BLaER1 (cell line): ENCODE results near the gene ACP5.
A peak's percentile ranks its signal among the peaks of the same experiment; 100 is the strongest.
"Not testable (repeated sequence)": the region's sequence is repeated elsewhere in the genome, so short reads cannot be mapped to it uniquely, and the experiment has no call there.

Source experiments
- H3K27ac ChIP-seq: shearing (Covaris generic); formaldehyde crosslinking; 2 replicates; pipeline ENCODE4 v1.8.1; 2022
- H3K27me3 ChIP-seq: shearing (Covaris generic); formaldehyde crosslinking; 2 replicates; pipeline ENCODE4 v1.8.1; 2022
- H3K36me3 ChIP-seq: shearing (Covaris generic); formaldehyde crosslinking; 2 replicates; pipeline ENCODE4 v1.8.1; 2022
- H3K4me1 ChIP-seq: shearing (Covaris generic); formaldehyde crosslinking; 2 replicates; pipeline ENCODE4 v1.8.1; 2022
- H3K4me2 ChIP-seq: shearing (Covaris generic); formaldehyde crosslinking; 2 replicates; pipeline ENCODE4 v1.8.1; 2022
- H3K4me3 ChIP-seq: shearing (Covaris generic); formaldehyde crosslinking; 2 replicates; pipeline ENCODE4 v1.8.1; 2022
- H3K9ac ChIP-seq: shearing (Covaris generic); formaldehyde crosslinking; 2 replicates; pipeline ENCODE4 v1.8.1; 2022
- H3K9me3 ChIP-seq: shearing (Covaris generic); formaldehyde crosslinking; 2 replicates; pipeline ENCODE4 v1.8.1; 2022
- H4K20me1 ChIP-seq: shearing (Covaris generic); formaldehyde crosslinking; 2 replicates; pipeline ENCODE4 v1.8.1; 2022
- Cebpa-rat ChIP-seq: shearing (Covaris generic); IDR thresholded peaks from 2 replicates; pipeline ENCODE4 v1.8.1; 2022

ACP5 gene

DNA sequence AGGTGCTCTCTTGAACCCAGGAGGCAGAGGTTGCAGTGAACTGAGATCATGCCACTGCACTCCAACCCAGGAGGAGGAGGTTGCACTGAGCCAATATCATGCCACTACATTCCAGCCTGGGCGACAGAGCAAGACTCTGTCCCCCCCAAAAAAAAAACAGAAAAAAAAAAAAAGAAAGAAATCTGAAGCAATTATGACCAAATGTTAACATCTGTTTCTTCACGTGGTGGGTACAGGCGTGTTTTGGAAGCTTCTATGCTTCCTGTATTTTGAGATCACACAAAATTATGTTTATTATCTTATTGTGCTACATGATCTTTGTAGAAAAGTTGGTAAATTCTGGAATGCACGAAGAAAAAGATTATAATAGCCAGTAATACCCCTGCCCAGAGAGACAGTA lies 2.7 kb upstream of the ACP5 start:
- Histone ChIP-seq H3K4me3 (no peak overlapping the region), H3K4me1 (peaks cover 61% of the 10 kb centered on the region), H3K9me3 (peaks cover 5% of the 10 kb centered on the region; the same call in 1 of the 2 replicates), H3K27ac (no peak overlapping the region), H3K27me3 (peaks cover 29% of the 10 kb centered on the region), H3K36me3 (no peaks in the 10 kb centered on the region), H4K20me1 (no peaks in the 10 kb centered on the region), H3K9ac (no peak overlapping the region), H3K4me2 (peak overlapping the region; percentile 77)
- TF ChIP-seq Cebpa-rat: no peak

- no peaks in the 10 kb centered on the region for H4K20me1 ChIP-seq
- no peak overlapping the region for H3K27ac ChIP-seq
- H3K4me1 ChIP-seq: peaks cover 63% of the 10 kb centered on the region
- H3K27me3 ChIP-seq: peaks cover 29% of the 10 kb centered on the region
- no peak for TF ChIP-seq Cebpa-rat
- peak overlapping the region; percentile 49 for H3K4me3 ChIP-seq
- H3K36me3 ChIP-seq: no peaks in the 10 kb centered on the region
- no peak overlapping the region for H3K9ac ChIP-seq
- H3K4me2 ChIP-seq: peak overlapping the region; percentile 77
- H3K9me3 ChIP-seq: peaks cover 5% of the 10 kb centered on the region; the same call in 1 of the 2 replicates
Observed at GRCh38 chr19:11578258-11579142, 1.1 kb upstream of the ACP5 start.

DNA sequence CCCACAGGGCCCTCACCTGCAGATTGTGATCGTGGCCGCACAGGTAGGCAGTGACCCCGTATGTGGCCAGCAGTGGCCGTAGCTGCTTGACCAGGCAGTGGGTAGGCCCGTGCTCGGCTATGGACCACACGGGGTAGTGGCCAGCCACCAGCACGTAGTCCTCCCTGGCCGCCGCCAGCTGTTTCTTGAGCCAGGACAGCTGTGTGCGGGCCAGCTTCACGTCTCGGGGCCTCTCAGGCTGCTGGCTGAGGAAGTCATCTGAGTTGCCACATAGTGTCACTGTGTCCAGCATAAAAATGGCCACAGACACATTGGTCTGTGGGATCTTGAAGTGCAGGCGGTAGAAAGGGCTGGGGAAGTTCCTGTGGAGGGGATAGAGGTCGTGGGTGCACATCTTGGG lies 1.2 kb downstream of the ACP5 start:
- Histone ChIP-seq H4K20me1 (no peaks in the 10 kb centered on the region), H3K27ac (no peak overlapping the region), H3K4me1 (peaks cover 51% of the 10 kb centered on the region), H3K4me2 (no peak overlapping the region), H3K36me3 (no peaks in the 10 kb centered on the region), H3K9me3 (peaks cover 5% of the 10 kb centered on the region; the same call in 1 of the 2 replicates), H3K27me3 (peaks cover 29% of the 10 kb centered on the region), H3K9ac (no peak overlapping the region), H3K4me3 (no peak overlapping the region)
- TF ChIP-seq Cebpa-rat: no peak

GRCh38 chr19:11574689-11575088 lies 2.8 kb downstream of the ACP5 start:
- Histone ChIP-seq H3K4me2 (peak overlapping the region; percentile 42), H3K9ac (no peak overlapping the region), H3K9me3 (peaks cover 5% of the 10 kb centered on the region; the same call in 1 of the 2 replicates), H4K20me1 (no peaks in the 10 kb centered on the region), H3K4me3 (no peak overlapping the region), H3K27ac (no peak overlapping the region), H3K27me3 (peaks cover 26% of the 10 kb centered on the region), H3K4me1 (peaks cover 45% of the 10 kb centered on the region), H3K36me3 (no peaks in the 10 kb centered on the region)
- no peak for TF ChIP-seq Cebpa-rat

- H3K9ac ChIP-seq, H3K4me2 ChIP-seq, H3K9me3 ChIP-seq, H3K27ac ChIP-seq, H4K20me1 ChIP-seq, H3K36me3 ChIP-seq, H3K4me3 ChIP-seq: not testable (repeated sequence)
- H3K27me3 ChIP-seq: peaks cover 17% of the 10 kb centered on the region
- peaks cover 47% of the 10 kb centered on the region for H3K4me1 ChIP-seq
Observed at GRCh38 chr19:11573763-11574162, 3.7 kb downstream of the ACP5 start.

DNA sequence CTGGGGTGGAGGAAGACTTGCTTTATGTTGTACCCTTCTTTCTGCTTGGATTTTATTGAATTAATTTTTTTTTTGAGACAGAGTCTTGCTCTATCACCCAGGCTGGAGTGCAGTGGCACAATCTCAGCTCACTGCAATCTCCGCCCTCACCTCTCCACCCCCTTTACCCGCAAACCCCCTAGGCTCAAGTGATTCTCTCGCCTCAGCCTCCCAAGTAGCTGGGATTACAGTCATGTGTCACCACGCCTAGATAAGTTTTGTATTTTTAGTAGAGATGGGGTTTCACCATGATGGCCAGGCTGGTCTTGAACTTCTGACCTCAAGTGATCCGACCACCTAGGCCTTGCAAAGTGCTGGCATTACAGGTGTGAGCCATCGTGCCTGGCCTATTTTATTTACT lies 4.1 kb downstream of the ACP5 start:
- not testable (repeated sequence) for H3K9me3 ChIP-seq, H3K9ac ChIP-seq, H3K36me3 ChIP-seq, H3K4me2 ChIP-seq, H3K27ac ChIP-seq, H4K20me1 ChIP-seq, H3K4me3 ChIP-seq
- Histone ChIP-seq H3K27me3 (peaks cover 13% of the 10 kb centered on the region), H3K4me1 (peaks cover 47% of the 10 kb centered on the region)

DNA sequence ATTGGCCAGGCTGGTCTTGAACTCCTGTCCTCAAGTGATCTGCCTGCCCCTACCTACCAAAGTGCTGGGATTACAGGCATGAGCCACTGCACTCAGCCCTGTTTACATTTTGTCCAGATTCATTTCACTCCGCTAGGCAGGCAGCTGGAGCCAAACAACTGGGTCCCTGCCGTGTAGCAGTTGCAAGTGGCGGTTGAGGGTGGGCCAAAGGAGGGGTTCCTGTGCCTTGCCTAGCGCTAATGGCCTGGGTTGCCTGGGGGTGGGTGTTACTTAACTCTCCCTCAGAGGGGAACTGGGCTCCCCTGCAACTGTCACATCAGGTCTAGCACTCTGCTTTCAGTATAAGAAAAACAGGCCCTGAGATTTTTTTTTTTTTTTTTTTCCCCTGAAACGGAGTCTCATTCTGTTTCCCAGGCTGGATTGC lies 7.4 kb downstream of the ACP5 start:
- H3K27me3 ChIP-seq: no peaks in the 10 kb centered on the region
- TF ChIP-seq Cebpa-rat: no peak
- H3K4me3 ChIP-seq: no peak overlapping the region
- peak overlapping the region; percentile 23; the same call in 1 of the 2 replicates for H3K9ac ChIP-seq
- no peaks in the 10 kb centered on the region for H4K20me1 ChIP-seq
- peaks cover 51% of the 10 kb centered on the region for H3K4me1 ChIP-seq
- no peak overlapping the region for H3K27ac ChIP-seq
- no peaks in the 10 kb centered on the region for H3K9me3 ChIP-seq
- H3K36me3 ChIP-seq: no peaks in the 10 kb centered on the region
- H3K4me2 ChIP-seq: peak overlapping the region; percentile 46

GRCh38 chr19:11566164-11566563 lies 11.3 kb downstream of the ACP5 start:
- no peak overlapping the region for H3K4me2 ChIP-seq
- no peak overlapping the region for H3K27ac ChIP-seq
- no peaks in the 10 kb centered on the region for H3K36me3 ChIP-seq
- H3K9me3 ChIP-seq: no peaks in the 10 kb centered on the region
- H3K9ac ChIP-seq: no peak overlapping the region
- no peaks in the 10 kb centered on the region for H4K20me1 ChIP-seq
- no peak overlapping the region for H3K4me3 ChIP-seq
- H3K4me1 ChIP-seq: peaks cover 54% of the 10 kb centered on the region
- no peak for TF ChIP-seq Cebpa-rat
- H3K27me3 ChIP-seq: no peaks in the 10 kb centered on the region

- not testable (repeated sequence) for H3K4me2 ChIP-seq, H3K4me3 ChIP-seq, H3K9ac ChIP-seq, H3K27ac ChIP-seq, H3K27me3 ChIP-seq, H3K36me3 ChIP-seq, H4K20me1 ChIP-seq, H3K9me3 ChIP-seq
- H3K4me1 ChIP-seq: peaks cover 58% of the 10 kb centered on the region
Observed at GRCh38 chr19:11565649-11565980, 11.8 kb downstream of the ACP5 start.

DNA sequence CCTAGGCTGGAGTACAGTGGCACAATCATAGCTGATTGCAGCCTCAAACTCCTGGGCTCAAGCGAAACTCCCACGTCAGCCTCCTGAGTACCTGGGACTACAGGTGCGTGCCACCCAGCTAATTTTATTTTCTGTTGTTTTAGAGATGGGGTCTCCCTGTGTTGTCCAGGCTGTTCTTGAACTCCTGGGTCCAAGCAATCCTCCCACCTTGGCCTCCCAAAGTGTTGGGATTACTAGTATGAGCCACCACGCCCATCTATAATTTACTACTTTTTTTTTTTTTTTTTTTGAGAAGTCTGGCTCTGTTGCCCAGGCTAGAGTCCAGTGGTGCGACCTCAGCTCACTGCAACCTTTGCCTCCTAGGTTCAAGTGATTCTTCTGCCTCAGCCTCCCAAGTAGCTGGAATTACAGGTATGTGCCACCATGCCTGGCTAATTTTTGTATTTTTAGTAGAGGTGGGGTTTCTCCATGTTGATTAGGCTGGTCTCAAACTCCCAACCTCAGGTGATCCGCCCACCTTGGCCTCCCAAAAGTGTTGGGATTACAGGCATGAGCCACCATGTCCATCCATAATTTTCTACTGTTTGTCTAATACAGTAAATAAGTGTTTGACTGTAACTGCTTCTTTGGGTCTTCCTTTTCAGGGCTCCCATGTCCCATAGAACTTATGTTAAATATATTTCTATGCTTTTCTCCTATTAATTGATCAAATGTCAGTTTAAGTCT lies 13.2 kb downstream of the ACP5 start:
- Histone ChIP-seq H3K4me1 (peaks cover 57% of the 10 kb centered on the region), H3K27ac (peak overlapping the region; percentile 38; the same call in 1 of the 2 replicates), H3K4me2 (peak overlapping the region; percentile 42)
- H3K27me3 ChIP-seq, H3K36me3 ChIP-seq, H4K20me1 ChIP-seq, H3K9ac ChIP-seq, H3K4me3 ChIP-seq, H3K9me3 ChIP-seq: not testable (repeated sequence)
